Urinary bladder (tissue), 4 donors: ENCODE results near the gene ENAH. TPM values are rescaled to one million over a fixed set of nuclear protein-coding genes. Genes with fewer than 3 reads are reported as not detected.

ENCODE experiments used
- DNase-seq: peaks from one replicate; pipeline ENCODE4 v3.0.0-alpha.2; 2015; ENCODE audit errors: extremely low spot score
- H3K27ac ChIP-seq: one replicate; pipeline ENCODE4 v1.5.1; 2013; ENCODE audit warnings: low read depth, mild to moderate bottlenecking, moderate library complexity
- H3K36me3 ChIP-seq: one replicate; pipeline ENCODE4 v1.6.1; 2013; ENCODE audit warnings: mild to moderate bottlenecking, moderate library complexity; ENCODE audit not compliant: insufficient read depth
- H3K4me1 ChIP-seq: one replicate; pipeline ENCODE4 v1.6.1; 2013; ENCODE audit warnings: mild to moderate bottlenecking, moderate library complexity; ENCODE audit not compliant: insufficient read depth
- H3K4me3 ChIP-seq: one replicate; pipeline ENCODE4 v1.5.1; 2013; ENCODE audit warnings: low read depth, low read length
- WGBS: extraction: QIAGEN DNeasy Blood & Tissue Kit; methylation state at CpG from one replicate; pipeline ENCODE4 v1.1.7; 2013; 5-methylcytosine and 5-hydroxymethylcytosine counted together
- polyA plus RNA-seq: library from polyadenylated mRNA; stranded (reverse); fragments of 200-250 nt; gene quantifications from one replicate; pipeline ENCODE4 v1.2.3, GENCODE V29; 2013
- total RNA-seq: library from RNA; depleted of rRNA; stranded (reverse); fragments of >200 nt; gene quantifications from one replicate; pipeline ENCODE4 v1.2.3, GENCODE V29; 2014
- donor health status: healthy with polysubstance abuse.
- donor health status: healthy.

ENAH gene
- total and polyA plus RNA-seq, 2 donors: 58.9 to 229 TPM

- Histone ChIP-seq H3K36me3 (no peaks in the 10 kb centered on the region), H3K27ac (no peak overlapping the region), H3K4me3 (no peak overlapping the region), H3K4me1 (no peaks in the 10 kb centered on the region)
- no peak for DNase-seq
- 57% methylated on average over 8 of the region's 8 CpGs for WGBS
Observed at GRCh38 chr1:225460737-225461532, 192.0 kb downstream of the ENAH start.

DNA sequence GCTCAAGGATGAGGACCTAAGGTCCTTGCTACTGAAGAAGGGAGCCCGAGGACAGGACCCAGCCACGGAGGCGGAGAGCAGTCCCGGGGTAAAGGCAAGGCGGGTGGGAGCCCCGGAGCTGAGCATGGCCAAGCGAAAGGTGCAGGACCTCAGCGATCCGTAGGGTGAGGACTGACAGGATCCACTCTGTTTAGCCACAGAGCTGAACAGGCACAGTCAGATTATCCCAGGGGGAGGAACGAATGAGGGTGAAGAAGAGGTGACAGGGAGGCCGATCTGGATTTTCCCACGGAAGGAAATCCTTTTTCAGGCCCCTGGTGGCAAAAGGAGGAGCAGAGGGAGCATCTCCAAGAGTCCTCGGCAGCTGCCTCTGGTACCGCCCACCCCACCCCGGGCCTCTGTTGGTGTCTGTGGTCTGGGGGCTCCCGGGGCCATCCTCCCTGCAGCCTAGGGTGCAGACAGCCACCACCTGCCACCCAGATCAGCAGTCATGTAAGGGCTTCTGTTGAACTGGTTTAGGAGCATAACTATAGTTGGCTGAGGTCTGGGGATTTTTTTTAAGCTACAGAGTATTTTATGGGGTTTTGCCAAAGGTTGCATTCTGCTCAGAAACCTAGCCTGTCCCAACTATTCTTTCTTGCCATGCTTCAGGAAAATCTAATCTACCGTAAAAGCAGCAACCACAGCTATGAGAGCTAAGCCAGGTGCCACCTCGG is 192.7 kb downstream of the ENAH start:
- 42% methylated on average over 18 of the region's 18 CpGs for WGBS
- no peak overlapping the region for H3K27ac ChIP-seq
- H3K36me3 ChIP-seq: no peaks in the 10 kb centered on the region
- H3K4me1 ChIP-seq: no peaks in the 10 kb centered on the region
- H3K4me3 ChIP-seq: no peak overlapping the region
- DNase-seq: no peak

- no peaks in the 10 kb centered on the region for H3K4me1 ChIP-seq
- H3K27ac ChIP-seq: no peak overlapping the region
- 48% methylated on average over 2 of the region's 2 CpGs for WGBS
- H3K4me3 ChIP-seq: no peak overlapping the region
- no peaks in the 10 kb centered on the region for H3K36me3 ChIP-seq
- DNase-seq: no peak
Observed at GRCh38 chr1:225458222-225458631, 194.7 kb downstream of the ENAH start.

DNA sequence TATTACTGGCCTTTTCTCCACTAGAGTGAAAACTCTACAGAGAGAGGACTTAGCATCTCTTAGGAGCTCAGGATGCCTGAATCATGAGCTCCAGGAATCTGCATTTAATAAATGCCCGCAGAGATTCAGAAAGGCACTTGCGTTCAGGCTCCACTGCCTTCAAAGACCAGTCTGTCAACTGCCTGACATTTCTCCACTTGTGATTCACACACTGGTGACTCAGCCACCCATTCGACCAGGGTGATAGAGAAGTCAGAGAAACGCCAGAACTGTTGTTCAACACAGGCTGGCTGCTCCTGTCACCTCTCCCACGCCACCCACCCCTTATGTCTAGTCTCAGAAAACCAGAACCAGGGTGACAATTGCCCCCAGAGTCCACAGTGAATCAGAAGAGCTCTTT is 198.2 kb downstream of the ENAH start:
- no peaks in the 10 kb centered on the region for H3K36me3 ChIP-seq
- DNase-seq: no peak
- no peak overlapping the region for H3K27ac ChIP-seq
- WGBS: 47% methylated on average over 5 of the region's 5 CpGs
- no peak overlapping the region for H3K4me3 ChIP-seq
- no peaks in the 10 kb centered on the region for H3K4me1 ChIP-seq

GRCh38 chr1:225453797-225454648 is 198.9 kb downstream of the ENAH start:
- DNase-seq: no peak
- no peak overlapping the region for H3K27ac ChIP-seq
- no peaks in the 10 kb centered on the region for H3K36me3 ChIP-seq
- WGBS: 46% methylated on average over 5 of the region's 5 CpGs
- H3K4me1 ChIP-seq: no peaks in the 10 kb centered on the region
- no peak overlapping the region for H3K4me3 ChIP-seq

DNA sequence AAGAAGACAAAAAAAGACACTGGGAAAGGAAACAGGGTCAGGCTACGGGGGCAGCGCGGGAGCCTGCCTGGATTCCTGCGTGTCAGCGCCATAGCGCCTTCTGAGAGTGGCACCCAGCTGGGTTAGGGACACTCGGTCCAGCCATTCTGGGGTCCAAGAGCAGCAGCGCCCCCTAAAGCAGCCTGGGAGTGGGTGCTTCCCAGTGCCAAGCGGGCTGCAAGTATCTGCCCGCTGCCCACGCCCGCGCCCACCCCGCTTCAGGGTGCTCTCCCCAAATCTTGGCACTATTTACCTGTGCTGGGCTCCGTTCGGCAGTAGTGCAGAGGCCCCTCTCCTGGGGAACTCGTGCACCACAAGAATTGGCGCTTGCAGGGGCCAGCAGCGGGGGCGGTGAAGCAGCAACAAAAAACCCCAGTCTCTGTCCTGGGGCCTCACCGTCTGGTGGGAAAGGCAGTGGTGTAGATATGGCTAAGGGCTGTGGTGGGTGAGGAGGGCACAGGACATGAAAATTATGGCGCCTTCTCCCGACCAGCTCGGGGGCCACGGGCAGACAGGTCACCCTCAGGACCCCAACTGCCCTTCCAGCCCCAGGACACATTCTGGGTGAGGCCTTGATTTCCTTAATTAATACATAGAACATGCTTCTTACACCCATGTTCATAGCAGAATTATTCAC is 200.9 kb downstream of the ENAH start:
- H3K4me3 ChIP-seq: no peak overlapping the region
- no peaks in the 10 kb centered on the region for H3K4me1 ChIP-seq
- 89% methylated on average over 25 of the region's 25 CpGs for WGBS
- H3K36me3 ChIP-seq: no peaks in the 10 kb centered on the region
- DNase-seq: no peak
- H3K27ac ChIP-seq: no peak overlapping the region

DNA sequence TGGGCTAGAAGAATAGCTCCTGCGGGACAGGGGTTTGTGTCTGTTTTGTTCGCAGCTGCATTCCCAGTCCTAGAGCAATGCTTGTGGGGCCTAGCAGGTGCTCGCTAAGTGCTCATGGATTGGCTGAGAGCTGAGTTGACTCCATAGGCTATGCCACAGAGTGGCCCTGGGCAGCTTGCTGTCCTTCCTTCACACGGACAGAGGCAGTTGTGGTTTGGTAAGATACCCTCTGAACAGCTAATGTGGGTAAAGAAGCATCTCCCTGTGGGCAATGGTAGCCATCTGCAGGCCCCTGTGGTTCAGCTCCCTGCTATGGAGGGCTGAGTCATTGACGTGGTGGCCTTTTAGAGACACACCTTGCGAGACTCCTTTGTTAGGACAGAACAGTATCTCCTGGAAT is 201.6 kb downstream of the ENAH start:
- Histone ChIP-seq H3K36me3 (no peaks in the 10 kb centered on the region), H3K4me3 (no peak overlapping the region), H3K27ac (no peak overlapping the region), H3K4me1 (no peaks in the 10 kb centered on the region)
- DNase-seq: no peak
- WGBS: 89% methylated on average over 6 of the region's 6 CpGs

DNA sequence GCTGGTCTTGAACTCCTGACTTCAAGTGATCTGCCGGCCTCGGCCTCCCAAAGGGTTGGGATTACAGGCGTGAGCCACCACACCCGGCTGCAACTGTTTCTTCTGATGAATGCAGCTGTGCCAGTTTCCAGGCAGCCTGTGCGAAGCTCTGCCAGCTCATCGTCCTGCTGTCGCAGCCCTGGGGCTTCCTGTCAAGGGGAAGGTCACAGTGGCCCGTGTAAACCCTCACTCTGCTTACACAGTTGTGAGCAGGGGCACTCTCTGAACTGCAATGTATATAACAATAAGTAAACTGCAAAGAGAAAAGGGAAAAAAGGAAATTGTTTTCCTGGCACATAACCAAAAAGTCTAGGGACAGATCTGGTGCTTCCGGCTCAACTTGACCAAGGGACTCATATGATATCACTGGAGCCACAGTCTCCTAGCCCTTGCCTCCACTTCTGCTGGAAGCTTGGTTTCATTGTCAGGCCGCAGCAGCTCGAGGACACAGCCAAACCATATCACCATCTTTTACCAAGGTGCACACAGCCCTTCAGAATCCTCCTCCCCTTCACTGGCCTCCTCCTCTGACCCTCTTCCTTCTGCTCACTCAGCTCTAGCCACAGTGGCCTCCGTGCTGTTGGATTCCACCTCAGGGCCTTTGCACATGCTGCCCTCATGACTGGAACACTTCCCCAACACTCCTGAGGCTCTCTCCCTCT is 202.3 kb downstream of the ENAH start:
- 68% methylated on average over 12 of the region's 12 CpGs for WGBS
- no peaks in the 10 kb centered on the region for H3K4me1 ChIP-seq
- H3K36me3 ChIP-seq: no peaks in the 10 kb centered on the region
- H3K27ac ChIP-seq: no peak overlapping the region
- no peak overlapping the region for H3K4me3 ChIP-seq
- no peak for DNase-seq

DNA sequence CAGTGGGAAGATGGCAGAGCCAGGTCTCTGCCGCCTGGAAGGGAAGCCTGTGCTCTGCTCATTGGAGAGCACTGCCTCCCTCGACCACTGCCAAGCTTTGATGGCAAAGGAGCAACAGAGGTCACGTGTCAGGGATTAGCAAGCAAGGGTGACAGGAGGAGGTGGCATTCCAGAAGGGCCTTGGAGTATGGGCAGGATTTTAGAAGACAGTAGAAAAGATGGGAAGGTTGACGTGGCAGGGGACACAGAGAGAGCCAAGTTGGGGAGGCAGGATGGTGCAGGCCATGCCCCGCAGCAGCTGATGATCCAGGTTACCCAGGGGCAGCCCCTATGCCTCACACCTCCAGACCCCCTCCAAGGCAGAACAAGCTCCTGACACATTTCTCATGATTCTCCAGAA is 203.1 kb downstream of the ENAH start:
- DNase-seq: no peak
- no peak overlapping the region for H3K4me3 ChIP-seq
- no peak overlapping the region for H3K27ac ChIP-seq
- no peaks in the 10 kb centered on the region for H3K36me3 ChIP-seq
- H3K4me1 ChIP-seq: no peaks in the 10 kb centered on the region
- 91% methylated on average over 5 of the region's 5 CpGs for WGBS

DNA sequence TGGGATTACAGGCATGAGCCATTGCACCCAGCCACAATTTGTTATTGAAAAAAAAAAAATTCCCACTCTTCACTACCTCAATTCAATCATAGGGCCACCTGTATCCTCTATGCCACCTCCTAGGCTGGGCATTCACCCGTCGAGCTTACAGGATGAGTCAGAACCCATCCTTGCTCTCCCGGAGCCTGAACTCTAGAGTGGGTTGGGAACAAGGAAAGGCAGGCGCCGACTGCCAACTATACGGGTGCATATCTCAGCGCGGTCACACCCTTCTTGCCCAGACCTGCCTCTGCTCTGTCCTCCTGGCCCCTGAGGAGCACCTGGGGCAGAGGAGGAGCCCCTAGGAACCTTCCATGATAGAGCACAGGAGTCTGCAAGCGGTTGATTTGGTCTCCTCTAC is 203.7 kb downstream of the ENAH start:
- no peak for DNase-seq
- H3K27ac ChIP-seq: no peak overlapping the region
- WGBS: 82% methylated on average over 9 of the region's 9 CpGs
- H3K4me3 ChIP-seq: no peak overlapping the region
- H3K4me1 ChIP-seq: no peaks in the 10 kb centered on the region
- no peaks in the 10 kb centered on the region for H3K36me3 ChIP-seq

DNA sequence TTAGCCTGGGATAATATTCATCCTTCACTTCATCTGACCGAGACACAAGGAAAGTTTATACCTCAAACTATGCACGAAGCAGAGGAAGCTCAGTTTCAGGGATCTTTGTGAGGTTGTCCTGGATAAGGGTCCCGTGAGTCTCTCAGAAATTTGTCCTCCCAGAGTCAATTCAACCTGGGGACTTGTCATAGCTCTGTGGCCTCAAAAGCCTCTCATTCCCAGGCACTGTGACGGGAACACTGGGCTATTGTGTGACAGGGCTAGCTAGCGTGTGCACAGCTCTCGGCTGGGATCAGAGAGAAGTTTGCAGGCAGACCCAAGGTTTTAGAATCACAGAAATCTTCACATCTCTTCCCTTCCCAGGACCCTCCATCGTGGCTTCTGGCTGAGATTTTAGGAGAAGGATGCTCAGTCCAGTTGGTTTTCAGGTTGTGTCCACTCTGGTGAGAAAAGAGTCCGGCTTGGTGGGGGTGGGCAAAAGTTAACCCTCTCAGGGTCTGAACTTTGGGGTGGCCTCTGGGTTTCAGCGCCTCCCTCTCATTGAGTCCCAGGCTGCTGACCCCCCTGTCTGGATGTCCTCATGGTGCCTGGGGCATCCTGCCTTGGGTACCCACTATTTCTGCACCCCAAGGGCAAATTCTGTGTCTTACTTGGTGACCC is 204.6 kb downstream of the ENAH start:
- Histone ChIP-seq H3K4me3 (no peak overlapping the region), H3K27ac (peak overlapping the region; percentile 74), H3K36me3 (no peaks in the 10 kb centered on the region), H3K4me1 (no peaks in the 10 kb centered on the region)
- no peak for DNase-seq
- WGBS: 33% methylated on average over 9 of the region's 9 CpGs

- Histone ChIP-seq H3K27ac (peak overlapping the region; percentile 74), H3K4me3 (no peak overlapping the region), H3K36me3 (no peaks in the 10 kb centered on the region), H3K4me1 (no peaks in the 10 kb centered on the region)
- 12% methylated on average over 8 of the region's 8 CpGs for WGBS
- no peak for DNase-seq
Observed at GRCh38 chr1:225447650-225448089, 205.3 kb downstream of the ENAH start.
